ENCODE results near the gene ANAPC7. TPM values are rescaled to one million over a fixed set of nuclear protein-coding genes. Genes with fewer than 3 reads are reported as not detected.

Gene ANAPC7
- total RNA-seq, 1 experiment from 2014 or later, result 91.1 TPM

- Histone ChIP-seq H4K91ac (ENCODE audit: insufficient read length, low read depth, low read length) (no peak overlapping the region), H2BK12ac (ENCODE audit: insufficient read length, low read depth, low read length) (no peak overlapping the region), H3K4ac (ENCODE audit: low read depth, low read length) (no peak overlapping the region), H3K56ac (ENCODE audit: insufficient read length, low read depth, low read length) (no peak overlapping the region), H3K27ac (ENCODE audit: insufficient read length, low read depth, low read length) (no peak overlapping the region), H3K27me3 (ENCODE audit: insufficient read depth, low read length) (no peaks in the 10 kb centered on the region), H3T11ph (ENCODE audit: low read length) (no peak overlapping the region), H3K23me2 (ENCODE audit: insufficient read length, low read depth, low read length, poor library complexity, severe bottlenecking) (no peaks in the 10 kb centered on the region), H4K5ac (ENCODE audit: insufficient read length, low read depth, low read length) (no peak overlapping the region), H3K79me1 (ENCODE audit: insufficient read depth, low read depth, low read length, poor library complexity, severe bottlenecking) (no peaks in the 10 kb centered on the region), H2BK120ac (ENCODE audit: low read depth, low read length, poor library complexity, severe bottlenecking) (no peak overlapping the region), H4K8ac (replicated peaks; ENCODE audit: insufficient read length, low read depth, low read length) (no peak overlapping the region), H2AFZ (ENCODE audit: low read length) (no peak overlapping the region), H3K79me2 (ENCODE audit: insufficient read depth, low read length) (no peaks in the 10 kb centered on the region), H2BK15ac (ENCODE audit: low read depth, low read length) (no peak overlapping the region), H3K4me1 (ENCODE audit: insufficient read depth, low read length) (no peaks in the 10 kb centered on the region), H3K23ac (ENCODE audit: insufficient read length, low read depth, low read length) (no peak overlapping the region), H3K9ac (ENCODE audit: extremely low read depth, insufficient read length, low read length) (no peak overlapping the region), H3K9me3 (ENCODE audit: control insufficient read depth, low read depth, low read length) (no peaks in the 10 kb centered on the region), H3K14ac (ENCODE audit: insufficient read depth, low read length) (no peak overlapping the region), H4K20me1 (ENCODE audit: control insufficient read depth, insufficient read depth, insufficient read length) (no peaks in the 10 kb centered on the region), H3K18ac (ENCODE audit: insufficient read length, low read depth, low read length) (no peak overlapping the region), H3K4me2 (ENCODE audit: insufficient read depth, insufficient read length, low read length) (no peak overlapping the region), H2AK5ac (ENCODE audit: insufficient read length, low read length) (no peak overlapping the region), H2BK5ac (ENCODE audit: insufficient read length, low read length) (no peak overlapping the region), H2BK20ac (ENCODE audit: low read depth, low read length, poor library complexity, severe bottlenecking) (no peak overlapping the region)
- no peak for TF ChIP-seq CTCF (conservative IDR thresholded peaks at IDR 0.05)
- H3K27ac Mint-ChIP-seq, result no peak overlapping the region
- H3K4me3 Mint-ChIP-seq, result no peak overlapping the region
- no peaks in the 10 kb centered on the region for H3K4me1 Mint-ChIP-seq
- no peaks in the 10 kb centered on the region; a peak in 1 of 5 replicates for H3K9me3 Mint-ChIP-seq
- DNase-seq, result no peak
- H3K36me3 Mint-ChIP-seq (ENCODE audit: insufficient read depth in 1 of 3, low read depth in 3 of 3), result peaks cover 0 to 2% (median 0%) of the 10 kb centered on the region in 3 experiments; a peak in 1 of 7 replicates
- no CpG with 5 or more reads among the region's 1 CpG for WGBS (ENCODE audit: extremely low coverage, insufficient read length, low lambda C conversion rate)
- no peaks in the 10 kb centered on the region for H3K27me3 Mint-ChIP-seq (ENCODE audit: low read depth)
These were observed 42.3 kb downstream of the ANAPC7 start for GRCh38 chr12:110361216-110361615.
